Heart left ventricle (tissue), 16 donors: ENCODE results near the gene VCL. TPM values are rescaled to one million over a fixed set of nuclear protein-coding genes. Genes with fewer than 3 reads are reported as not detected.
A peak's percentile ranks its signal among the peaks of the same experiment; 100 is the strongest.

Source experiments
- ATAC-seq, 4 donors: fragments of 200-7000 bp; cut with Tn5 transposase; one replicate each; pipeline ENCODE4 v1.9.1; 2020 to 2022; ENCODE audit warnings: moderate library complexity in 4 of 4, mild to moderate bottlenecking in 3 of 4, moderate number of reproducible peaks in 1 of 4
- DNase-seq, 5 donors: peaks; one replicate each; pipeline ENCODE4 v3.0.0-alpha.2; 2020
- H3K27ac ChIP-seq, 12 donors: fragments of 200-600 bp; sonication (generic) in 4 of 12; one replicate each; pipeline versions ENCODE4 v1.5.0 to v1.8.0; 2016 to 2022; ENCODE audit warnings: mild to moderate bottlenecking in 2 of 12
- H3K27me3 ChIP-seq, 9 donors: fragments of 200-600 bp; sonication (generic) in 2 of 9; one replicate each; pipeline versions ENCODE4 v1.5.1 to v1.8.0; 2016 to 2022; ENCODE audit warnings: mild to moderate bottlenecking in 3 of 9
- H3K36me3 ChIP-seq, 9 donors: fragments of 200-600 bp; sonication (generic) in 2 of 9; one replicate each; pipeline versions ENCODE4 v1.5.0 to v1.8.0; 2018 to 2022; ENCODE audit warnings: mild to moderate bottlenecking in 2 of 9
- H3K4me1 ChIP-seq, 12 donors: fragments of 200-600 bp; sonication (generic) in 4 of 12; one replicate each; pipeline versions ENCODE4 v1.5.0 to v1.8.0; 2016 to 2022; ENCODE audit warnings: mild to moderate bottlenecking in 3 of 12
- H3K4me3 ChIP-seq, 12 donors: fragments of 200-600 bp; sonication (generic) in 4 of 12; one replicate each; pipeline versions ENCODE4 v1.5.0 to v1.8.0; 2017 to 2022; ENCODE audit warnings: mild to moderate bottlenecking in 9 of 12, moderate library complexity in 4 of 12
- H3K9me3 ChIP-seq, 12 donors: fragments of 200-600 bp; sonication (generic) in 4 of 12; one replicate each; pipeline versions ENCODE4 v1.5.0 to v1.8.0; 2016 to 2022; ENCODE audit warnings: mild to moderate bottlenecking in 1 of 12
- POLR2A ChIP-seq, 2 donors: fragments of 450-650 bp; IDR thresholded peaks; one replicate each; pipeline ENCODE4 v1.6.1; 2017; ENCODE audit warnings: antibody characterized with exemption in 2 of 2, mild to moderate bottlenecking in 2 of 2, moderate library complexity in 2 of 2
- WGBS, 4 donors: extraction: QIAGEN DNeasy Blood & Tissue Kit in 2 of 4; methylation state at CpG; one replicate each; pipeline versions ENCODE4 v1.1.5 to v1.1.7; 2013 to 2018; 5-methylcytosine and 5-hydroxymethylcytosine counted together
- intact Hi-C, 10 donors: fragments of 100-400 bp; cut with DNase I; formaldehyde crosslinking; loops; one replicate each; pipeline versions ENCODE4 v1.11.1 to v1.14.2; 2022
- polyA plus RNA-seq, 2 donors: library from polyadenylated mRNA; stranded (reverse); fragments of 200-250 nt; gene quantifications; one replicate each; pipeline ENCODE4 v1.2.3, GENCODE V29; 2013
- total RNA-seq, 9 donors: library from RNA; depleted of rRNA in 2 of 9; stranded (reverse); fragments of >200 nt in 2 of 9; fragmentation: NEBNext Ultra II Directional in 3 of 9; extraction: Animal tissue kit (Norgen Biotek cat#: 25700) in 3 of 9; gene quantifications; one replicate each; pipeline versions ENCODE4 v1.1.0 to v1.2.4, GENCODE V29; 2016 to 2023
- TF ChIP-seq, protein P1 (sequence below), 12 donors: fragments of 200-600 bp; sonication (generic) in 4 of 12; IDR thresholded peaks; one replicate each; pipeline versions ENCODE4 v1.5.0 to v1.8.0; 2018 to 2022; ENCODE audit warnings: antibody characterized with exemption in 12 of 12, mild to moderate bottlenecking in 5 of 12
- donor health status: ischemic (EF 13 %, LVEDD 7.1; RV severe dilation, severe dysfunction).
- donor health status: healthy with polysubstance abuse.
- donor health status: DM: no; HTN: yes; CAD: no.
- donor health status: DM: no; HTN: no; CAD: no.
- donor health status: ischemic (EF 25% LVEDD 6.9; RV normal size, moderate dysfunction).
- donor health status: ischemic (EF 25% LVEDD 5.7; RV mildly dilated, moderate dysfunction).
- donor health status: healthy.
- donor health status: DM: yes; HTN: yes; CAD: no.
- donor health status: ischemic (EF 35%, LVEDD 5.7; RV mildly dilated, moderate dysfunction).
- donor health status: nonischemic (EF 11% LVEDD 7.7; RV severe dilation, severe dysfunction).
- donor health status: DM: yes; HTN: yes; CAD: no.
- donor health status: PGD.
- donor health status: ischemic (EF 29% LVEDD 5.4; RV normal size, mild dysfunction).
- donor health status: nonischemic (EF 23%, LVEDD 6.1; RV moderate dilation, normal function).

VCL gene
- total and polyA plus RNA-seq, 11 donors: 84.5 to 543 (median 273) TPM

DNA sequence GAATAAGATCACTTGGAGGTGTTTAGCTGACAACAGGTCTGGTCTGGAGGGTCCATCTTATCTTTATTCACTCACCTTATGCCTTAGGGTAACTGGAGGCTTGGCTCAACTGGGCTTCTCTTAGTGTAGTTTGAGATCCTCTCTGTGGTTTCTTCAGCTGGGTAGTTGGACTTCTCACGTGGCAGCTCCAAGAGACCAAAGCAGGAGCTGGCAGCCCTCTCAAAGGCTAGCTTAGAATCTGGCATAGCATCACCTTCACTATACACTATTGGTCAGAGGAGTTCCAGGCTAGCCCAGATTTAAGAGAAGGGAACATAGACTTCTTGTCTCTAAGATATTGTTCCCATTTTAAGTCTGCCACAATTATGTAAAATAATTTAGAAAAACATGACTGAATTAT, 169.5 kb downstream of the VCL start:
- peaks cover 0 to 43% (median 2%) of the 10 kb centered on the region in 12 donors for H3K4me1 ChIP-seq

More for the DNA sequence above, 169.5 kb downstream of the VCL start:
- intact Hi-C loops: no loop called here
- no peaks in the 10 kb centered on the region for H3K9me3 ChIP-seq
- no peaks in the 10 kb centered on the region for H3K27me3 ChIP-seq
- no peaks in the 10 kb centered on the region for H3K36me3 ChIP-seq
- WGBS, 4 donors: 32 to 53% (median 42%) methylated on average over 1 of the region's 1 CpG
- no peak overlapping the region for H3K4me3 ChIP-seq
- no peak for DNase-seq
- no peak overlapping the region for H3K27ac ChIP-seq
- ATAC-seq: peak in 2 of 4 donors; percentile 31 to 50
- TF ChIP-seq, protein P1, sequence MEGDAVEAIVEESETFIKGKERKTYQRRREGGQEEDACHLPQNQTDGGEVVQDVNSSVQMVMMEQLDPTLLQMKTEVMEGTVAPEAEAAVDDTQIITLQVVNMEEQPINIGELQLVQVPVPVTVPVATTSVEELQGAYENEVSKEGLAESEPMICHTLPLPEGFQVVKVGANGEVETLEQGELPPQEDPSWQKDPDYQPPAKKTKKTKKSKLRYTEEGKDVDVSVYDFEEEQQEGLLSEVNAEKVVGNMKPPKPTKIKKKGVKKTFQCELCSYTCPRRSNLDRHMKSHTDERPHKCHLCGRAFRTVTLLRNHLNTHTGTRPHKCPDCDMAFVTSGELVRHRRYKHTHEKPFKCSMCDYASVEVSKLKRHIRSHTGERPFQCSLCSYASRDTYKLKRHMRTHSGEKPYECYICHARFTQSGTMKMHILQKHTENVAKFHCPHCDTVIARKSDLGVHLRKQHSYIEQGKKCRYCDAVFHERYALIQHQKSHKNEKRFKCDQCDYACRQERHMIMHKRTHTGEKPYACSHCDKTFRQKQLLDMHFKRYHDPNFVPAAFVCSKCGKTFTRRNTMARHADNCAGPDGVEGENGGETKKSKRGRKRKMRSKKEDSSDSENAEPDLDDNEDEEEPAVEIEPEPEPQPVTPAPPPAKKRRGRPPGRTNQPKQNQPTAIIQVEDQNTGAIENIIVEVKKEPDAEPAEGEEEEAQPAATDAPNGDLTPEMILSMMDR (IDR thresholded peaks at IDR 0.05): no peak
- TF ChIP-seq POLR2A (IDR thresholded peaks at IDR 0.05): no peak

Other genes with a start within 250 kb of the VCL start
- 10 to 100 TPM; 17.3 to 39.8 (median 22.7) TPM for gene CHCHD1, start 216.1 kb upstream of the VCL start, total RNA-seq
- gene CHCHD1, start 216.1 kb upstream of the VCL start, polyA plus RNA-seq: 10 to 100 TPM; 76.0 to 77.9 TPM
- 10 to 100 TPM; 37.6 to 69.7 (median 58.0) TPM for gene ZSWIM8, start 212.5 kb upstream of the VCL start, total RNA-seq
- 10 to 100 TPM; 47.8 to 64.6 TPM for gene ZSWIM8, start 212.5 kb upstream of the VCL start, polyA plus RNA-seq
- gene NDST2, start 186.5 kb upstream of the VCL start, total RNA-seq: 10 to 100 TPM in 6 of 9 donors, 1 to 10 TPM in 3; 5.8 to 32.3 (median 12.3) TPM
- 1 to 10 TPM; 8.3 to 9.4 TPM for gene NDST2, start 186.5 kb upstream of the VCL start, polyA plus RNA-seq
- 10 to 100 TPM; 10.4 to 18.6 (median 14.7) TPM for gene CAMK2G, start 123.6 kb upstream of the VCL start, total RNA-seq
- gene CAMK2G, start 123.6 kb upstream of the VCL start, polyA plus RNA-seq: 10 to 100 TPM in 1 of 2 donors, 1 to 10 TPM in 1; 8.0 to 11.3 TPM
- 10 to 100 TPM in 5 of 9 donors, 1 to 10 TPM in 4; 7.8 to 68.1 (median 10.3) TPM for gene PLAU, start 87.0 kb upstream of the VCL start, total RNA-seq
- 10 to 100 TPM in 1 of 2 donors, 1 to 10 TPM in 1; 3.3 to 11.8 TPM for gene PLAU, start 87.0 kb upstream of the VCL start, polyA plus RNA-seq
- gene AP3M1, start 152.7 kb downstream of the VCL start, total RNA-seq: 10 to 100 TPM; 23.2 to 37.0 (median 30.5) TPM
- 10 to 100 TPM in 1 of 2 donors, 1 to 10 TPM in 1; 7.8 to 33.4 TPM for gene AP3M1, start 152.7 kb downstream of the VCL start, polyA plus RNA-seq
- gene ADK, start 153.1 kb downstream of the VCL start, total RNA-seq: 10 to 100 TPM; 22.7 to 46.2 (median 39.8) TPM
- 10 to 100 TPM; 20.8 to 55.5 TPM for gene ADK, start 153.1 kb downstream of the VCL start, polyA plus RNA-seq